Nephron progenitor cell (in vitro differentiated cells): ENCODE data around the gene DNAJB12.
"Not testable (repeated sequence)": the region's sequence is repeated elsewhere in the genome, so short reads cannot be mapped to it uniquely, and the experiment has no call there.

Experiments
- DNase-seq: peaks from one replicate; pipeline ENCODE4 v3.0.0; 2021
- H3K27ac Mint-ChIP-seq: 2 replicates; pipeline ENCODE4 v1.8.0; 2021; ENCODE audit warnings: mild to moderate bottlenecking, moderate library complexity, mixed read lengths
- H3K27me3 Mint-ChIP-seq: 2 replicates; pipeline ENCODE4 v1.8.0; 2021; ENCODE audit warnings: mild to moderate bottlenecking, low read depth, mixed read lengths; ENCODE audit not compliant: poor library complexity
- H3K36me3 Mint-ChIP-seq: 2 replicates; pipeline ENCODE4 v1.8.0; 2021; ENCODE audit warnings: low read depth, mixed read lengths
- H3K4me1 Mint-ChIP-seq: 2 replicates; pipeline ENCODE4 v1.8.0; 2021; ENCODE audit warnings: mixed read lengths
- H3K4me3 Mint-ChIP-seq: 2 replicates; pipeline ENCODE4 v1.8.0; 2021; ENCODE audit warnings: mild to moderate bottlenecking, moderate library complexity, mixed read lengths
- H3K9me3 Mint-ChIP-seq: 2 replicates; pipeline ENCODE4 v1.8.0; 2021; ENCODE audit warnings: mild to moderate bottlenecking, moderate library complexity, mixed read lengths
- CTCF ChIP-seq: fragments of 200-600 bp; sonication (generic); IDR thresholded peaks from 2 replicates; pipeline ENCODE4 v1.5.0; 2021; ENCODE audit warnings: antibody characterized with exemption

Gene DNAJB12

GRCh38 chr10:72328045-72328828 is 26.5 kb downstream of the DNAJB12 start:
- Mint-ChIP-seq H3K27ac (no peak overlapping the region), H3K36me3 (no peaks in the 10 kb centered on the region), H3K4me3 (no peak overlapping the region), H3K4me1 (peaks cover 86% of the 10 kb centered on the region), H3K27me3 (no peaks in the 10 kb centered on the region), H3K9me3 (no peaks in the 10 kb centered on the region)
- TF ChIP-seq CTCF: peak; percentile 52
- peak; percentile 70 for DNase-seq

- not testable (repeated sequence) for H3K27me3 Mint-ChIP-seq, H3K9me3 Mint-ChIP-seq, DNase-seq, H3K36me3 Mint-ChIP-seq, H3K4me3 Mint-ChIP-seq
- Mint-ChIP-seq H3K4me1 (peaks cover 84% of the 10 kb centered on the region), H3K27ac (peak overlapping the region; percentile 84)
These were observed 27.8 kb downstream of the DNAJB12 start for GRCh38 chr10:72326665-72327603.

- H3K27ac Mint-ChIP-seq: peak overlapping the region; percentile 83
- not testable (repeated sequence) for H3K9me3 Mint-ChIP-seq, H3K27me3 Mint-ChIP-seq, H3K36me3 Mint-ChIP-seq
- peak overlapping the region; percentile 20 for H3K4me3 Mint-ChIP-seq
- DNase-seq: peak; percentile 62
- peaks cover 84% of the 10 kb centered on the region for H3K4me1 Mint-ChIP-seq
These were observed 29.2 kb downstream of the DNAJB12 start for GRCh38 chr10:72325243-72326175.

- Mint-ChIP-seq H3K36me3 (no peaks in the 10 kb centered on the region), H3K27ac (peak overlapping the region; percentile 91), H3K4me3 (peak overlapping the region; percentile 23), H3K9me3 (no peaks in the 10 kb centered on the region), H3K27me3 (no peaks in the 10 kb centered on the region), H3K4me1 (peaks cover 81% of the 10 kb centered on the region)
- no peak for DNase-seq
- TF ChIP-seq CTCF: no peak
These were observed 30.9 kb downstream of the DNAJB12 start for GRCh38 chr10:72323771-72324191.

GRCh38 chr10:72323108-72323749 is 31.5 kb downstream of the DNAJB12 start:
- H3K4me1 Mint-ChIP-seq: peaks cover 81% of the 10 kb centered on the region
- H3K27me3 Mint-ChIP-seq: no peaks in the 10 kb centered on the region
- no peak for DNase-seq
- no peaks in the 10 kb centered on the region for H3K36me3 Mint-ChIP-seq
- no peak for TF ChIP-seq CTCF
- H3K9me3 Mint-ChIP-seq: no peaks in the 10 kb centered on the region
- peak overlapping the region; percentile 91 for H3K27ac Mint-ChIP-seq
- H3K4me3 Mint-ChIP-seq: peak overlapping the region; percentile 13
